Osteocyte (in vitro differentiated cells): ENCODE measurements around the gene DYDC2. TPM values are rescaled to one million over a fixed set of nuclear protein-coding genes. Genes with fewer than 3 reads are reported as not detected.

ENCODE experiments used
- DNase-seq: peaks from one replicate; pipeline ENCODE4 v3.0.0; 2021; ENCODE audit warnings: mixed read lengths; ENCODE audit not compliant: unreplicated experiment; ENCODE audit errors: extremely low spot score
- H3K27ac Mint-ChIP-seq: one replicate; pipeline ENCODE4 v1.8.0; 2021; ENCODE audit warnings: mild to moderate bottlenecking, mixed read lengths; ENCODE audit not compliant: unreplicated experiment
- H3K27me3 Mint-ChIP-seq: one replicate; pipeline ENCODE4 v1.8.0; 2021; ENCODE audit warnings: mixed read lengths; ENCODE audit not compliant: unreplicated experiment
- H3K36me3 Mint-ChIP-seq: one replicate; pipeline ENCODE4 v1.8.0; 2021; ENCODE audit warnings: mixed read lengths; ENCODE audit not compliant: unreplicated experiment
- H3K4me1 Mint-ChIP-seq: one replicate; pipeline ENCODE4 v1.8.0; 2021; ENCODE audit warnings: mixed read lengths; ENCODE audit not compliant: unreplicated experiment
- H3K4me3 Mint-ChIP-seq: one replicate; pipeline ENCODE4 v1.8.0; 2021; ENCODE audit warnings: mild to moderate bottlenecking, moderate library complexity, mixed read lengths; ENCODE audit not compliant: unreplicated experiment
- H3K9me3 Mint-ChIP-seq: one replicate; pipeline ENCODE4 v1.8.0; 2021; ENCODE audit warnings: mixed read lengths; ENCODE audit not compliant: unreplicated experiment
- total RNA-seq: library from RNA; stranded (reverse); gene quantifications from 2 replicates; pipeline ENCODE4 v1.2.1, GENCODE V29; 2021
- TF ChIP-seq, protein P1 (sequence below): fragments of 200-600 bp; sonication (generic); IDR thresholded peaks from 2 replicates; pipeline ENCODE4 v1.5.0; 2021; ENCODE audit warnings: antibody characterized with exemption, mild to moderate bottlenecking, moderate library complexity

The DYDC2 gene
- total RNA-seq, 1 donor from 2014 or later = not detected

DNA sequence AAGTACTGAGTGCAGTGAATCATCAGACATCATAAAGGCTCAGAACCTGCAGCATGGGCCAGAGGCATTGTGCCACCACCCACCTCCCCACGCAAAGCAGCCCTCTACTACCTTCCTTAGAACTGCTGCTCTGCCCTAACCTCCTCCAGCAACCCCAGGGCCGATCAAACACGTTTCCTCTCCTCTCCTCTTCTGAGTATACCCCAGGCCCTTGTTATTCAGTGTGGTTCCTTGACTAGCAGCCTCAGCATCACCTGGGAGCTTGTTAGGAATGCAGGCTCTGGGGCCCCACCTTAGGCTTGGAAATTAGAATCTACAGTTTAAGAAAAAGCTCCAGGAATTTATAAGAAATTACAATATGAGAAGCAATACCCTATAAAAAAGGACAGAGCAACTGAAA, 33.3 kb upstream of the DYDC2 start:
- peaks cover 5% of the 10 kb centered on the region for H3K4me1 Mint-ChIP-seq
- TF ChIP-seq, protein P1, sequence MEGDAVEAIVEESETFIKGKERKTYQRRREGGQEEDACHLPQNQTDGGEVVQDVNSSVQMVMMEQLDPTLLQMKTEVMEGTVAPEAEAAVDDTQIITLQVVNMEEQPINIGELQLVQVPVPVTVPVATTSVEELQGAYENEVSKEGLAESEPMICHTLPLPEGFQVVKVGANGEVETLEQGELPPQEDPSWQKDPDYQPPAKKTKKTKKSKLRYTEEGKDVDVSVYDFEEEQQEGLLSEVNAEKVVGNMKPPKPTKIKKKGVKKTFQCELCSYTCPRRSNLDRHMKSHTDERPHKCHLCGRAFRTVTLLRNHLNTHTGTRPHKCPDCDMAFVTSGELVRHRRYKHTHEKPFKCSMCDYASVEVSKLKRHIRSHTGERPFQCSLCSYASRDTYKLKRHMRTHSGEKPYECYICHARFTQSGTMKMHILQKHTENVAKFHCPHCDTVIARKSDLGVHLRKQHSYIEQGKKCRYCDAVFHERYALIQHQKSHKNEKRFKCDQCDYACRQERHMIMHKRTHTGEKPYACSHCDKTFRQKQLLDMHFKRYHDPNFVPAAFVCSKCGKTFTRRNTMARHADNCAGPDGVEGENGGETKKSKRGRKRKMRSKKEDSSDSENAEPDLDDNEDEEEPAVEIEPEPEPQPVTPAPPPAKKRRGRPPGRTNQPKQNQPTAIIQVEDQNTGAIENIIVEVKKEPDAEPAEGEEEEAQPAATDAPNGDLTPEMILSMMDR = no peak
- DNase-seq = no peak
- no peaks in the 10 kb centered on the region for H3K9me3 Mint-ChIP-seq
- H3K36me3 Mint-ChIP-seq = no peaks in the 10 kb centered on the region
- peaks cover 19% of the 10 kb centered on the region for H3K27me3 Mint-ChIP-seq
- no peak overlapping the region for H3K27ac Mint-ChIP-seq
- no peak overlapping the region for H3K4me3 Mint-ChIP-seq

DNA sequence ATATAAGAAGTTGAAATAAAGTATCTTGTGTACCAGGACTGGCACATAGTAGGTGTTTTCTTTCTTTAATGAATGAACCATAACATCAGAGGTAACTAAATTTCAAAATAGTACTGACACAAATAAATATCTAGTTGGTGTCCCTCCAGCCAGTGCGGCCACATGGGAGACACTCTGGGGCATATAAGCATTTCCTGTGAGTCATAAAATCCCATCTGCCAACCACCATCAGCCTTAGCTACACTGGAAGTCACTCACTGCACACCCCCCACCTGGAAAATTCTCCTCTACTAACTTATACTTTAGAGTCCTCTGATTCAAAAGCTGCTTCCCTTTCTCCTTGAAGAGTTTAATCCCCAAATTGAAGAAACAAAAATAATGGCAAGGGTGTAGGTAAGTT, 32.5 kb upstream of the DYDC2 start:
- H3K4me3 Mint-ChIP-seq = no peak overlapping the region
- H3K36me3 Mint-ChIP-seq = no peaks in the 10 kb centered on the region
- TF ChIP-seq, protein P1 = no peak
- no peak for DNase-seq
- H3K27me3 Mint-ChIP-seq = peaks cover 16% of the 10 kb centered on the region
- no peak overlapping the region for H3K27ac Mint-ChIP-seq
- no peaks in the 10 kb centered on the region for H3K9me3 Mint-ChIP-seq
- peaks cover 5% of the 10 kb centered on the region for H3K4me1 Mint-ChIP-seq

DNA sequence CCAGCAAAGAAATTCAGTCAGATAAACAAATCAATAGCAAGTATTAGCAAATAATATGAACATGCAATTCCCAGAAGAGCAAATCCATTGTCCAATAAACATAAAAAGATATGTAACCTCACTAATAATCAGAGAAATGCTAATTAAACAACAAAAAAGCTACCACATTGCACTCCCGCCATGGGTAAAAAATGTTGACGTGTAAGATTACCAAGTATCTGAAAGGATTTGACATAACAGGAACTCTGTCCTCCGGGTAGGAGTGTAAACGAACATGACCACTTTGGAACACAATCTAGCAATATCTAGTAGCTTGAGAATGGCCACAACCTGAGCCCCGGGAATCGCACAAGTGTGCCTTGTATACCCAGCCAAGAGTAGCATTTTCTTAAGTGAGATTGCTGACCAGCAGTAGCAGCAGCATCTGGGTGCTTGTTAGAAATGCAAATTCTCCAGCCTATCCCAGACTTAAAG, 31.7 kb upstream of the DYDC2 start:
- H3K9me3 Mint-ChIP-seq = no peaks in the 10 kb centered on the region
- H3K4me3 Mint-ChIP-seq = no peak overlapping the region
- no peaks in the 10 kb centered on the region for H3K36me3 Mint-ChIP-seq
- no peak overlapping the region for H3K27ac Mint-ChIP-seq
- H3K4me1 Mint-ChIP-seq = peaks cover 5% of the 10 kb centered on the region
- no peak for DNase-seq
- TF ChIP-seq, protein P1 = no peak
- peaks cover 16% of the 10 kb centered on the region for H3K27me3 Mint-ChIP-seq

DNA sequence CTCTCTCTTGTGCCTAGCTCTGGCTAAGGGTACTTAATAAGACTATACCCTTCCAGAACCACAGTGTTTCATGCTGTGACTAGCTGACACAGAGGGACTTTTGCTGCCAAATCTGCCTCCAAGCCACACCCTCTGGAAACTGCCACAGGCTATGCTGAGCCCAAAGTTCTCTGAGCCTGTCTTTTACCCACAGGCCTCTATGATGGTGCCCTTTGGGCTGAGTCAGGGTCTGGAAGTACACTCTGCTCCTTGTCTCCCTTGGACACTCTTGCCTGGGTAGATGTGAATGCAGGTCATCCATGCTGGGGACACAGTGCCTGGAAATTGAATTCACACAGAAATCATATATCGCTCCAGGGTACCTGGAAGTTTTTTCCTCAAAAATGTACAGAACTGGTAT, 22.6 kb upstream of the DYDC2 start:
- Mint-ChIP-seq H3K36me3 (no peaks in the 10 kb centered on the region), H3K27ac (no peak overlapping the region), H3K9me3 (peaks cover 13% of the 10 kb centered on the region), H3K27me3 (peaks cover 26% of the 10 kb centered on the region), H3K4me3 (no peak overlapping the region), H3K4me1 (no peaks in the 10 kb centered on the region)
- TF ChIP-seq, protein P1 = no peak
- DNase-seq = no peak

DNA sequence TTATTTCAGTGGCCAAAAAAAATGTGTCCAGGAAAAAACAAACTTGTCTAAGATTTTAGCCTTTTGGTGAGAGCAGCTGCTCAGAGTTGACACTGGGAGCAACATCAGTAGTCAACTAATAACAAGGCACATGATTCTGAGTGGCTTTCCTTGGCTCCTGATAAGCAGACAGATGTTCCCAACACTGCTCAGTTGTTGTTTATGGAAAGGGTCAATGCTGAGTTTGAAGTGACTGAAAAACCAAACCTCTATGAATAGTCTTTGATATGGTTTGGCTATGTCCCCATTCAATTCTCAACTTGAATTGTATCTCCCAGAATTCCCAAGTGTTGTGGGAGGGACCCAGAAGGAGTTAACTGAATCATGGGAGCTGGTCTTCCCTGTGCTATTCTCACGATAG, 12.3 kb upstream of the DYDC2 start:
- Mint-ChIP-seq H3K27me3 (peaks cover 11% of the 10 kb centered on the region), H3K27ac (no peak overlapping the region), H3K36me3 (no peaks in the 10 kb centered on the region), H3K9me3 (no peaks in the 10 kb centered on the region), H3K4me3 (no peak overlapping the region), H3K4me1 (no peaks in the 10 kb centered on the region)
- no peak for DNase-seq
- TF ChIP-seq, protein P1 = no peak
